Hematopoietic multipotent progenitor cell treated with erythropoietin and hydrocortisone succinate and interleukin-3 and kit ligand, for 8 days (in vitro differentiated cells): ENCODE results near the gene SPIN1.

Experiments
- DNase-seq: peaks from one replicate; pipeline ENCODE4 v3.0.0-alpha.2; 2015

SPIN1 gene

DNA sequence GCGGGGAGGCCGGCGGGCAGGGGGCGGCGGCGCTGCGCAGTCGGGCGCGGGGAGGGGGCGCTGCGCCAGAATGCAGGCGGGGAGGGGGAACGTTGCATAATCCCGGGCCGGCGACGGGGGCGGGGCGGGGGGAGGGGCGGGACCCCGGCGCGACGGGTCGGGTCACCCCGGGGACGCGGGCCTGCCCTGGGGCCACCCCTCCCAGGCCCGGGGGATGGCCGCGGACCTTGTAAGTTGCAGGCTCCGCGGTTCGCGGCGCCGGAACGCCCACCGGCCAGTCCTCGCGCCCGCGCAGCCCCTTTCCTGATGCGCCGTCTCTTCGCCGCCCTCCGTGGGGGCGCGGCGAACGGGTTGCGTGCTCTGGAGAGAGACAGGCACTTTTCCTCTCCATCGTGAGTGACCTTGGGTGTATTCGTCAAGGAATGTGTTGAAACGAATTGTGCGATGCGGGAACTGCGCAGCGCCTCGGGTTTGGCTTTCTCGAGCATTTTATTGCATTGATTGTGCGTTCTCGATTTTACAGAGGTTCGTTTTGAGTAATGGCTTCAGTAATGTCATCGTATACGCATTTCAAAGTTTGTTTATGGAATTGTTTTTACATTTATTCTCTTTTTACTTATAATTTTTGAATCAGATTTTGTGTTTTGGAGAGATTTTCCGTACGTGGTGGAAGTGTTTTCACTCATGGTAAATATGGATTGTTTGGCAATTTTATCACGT, 802 bp downstream of the SPIN1 start:
- peak; percentile 55 for DNase-seq

DNA sequence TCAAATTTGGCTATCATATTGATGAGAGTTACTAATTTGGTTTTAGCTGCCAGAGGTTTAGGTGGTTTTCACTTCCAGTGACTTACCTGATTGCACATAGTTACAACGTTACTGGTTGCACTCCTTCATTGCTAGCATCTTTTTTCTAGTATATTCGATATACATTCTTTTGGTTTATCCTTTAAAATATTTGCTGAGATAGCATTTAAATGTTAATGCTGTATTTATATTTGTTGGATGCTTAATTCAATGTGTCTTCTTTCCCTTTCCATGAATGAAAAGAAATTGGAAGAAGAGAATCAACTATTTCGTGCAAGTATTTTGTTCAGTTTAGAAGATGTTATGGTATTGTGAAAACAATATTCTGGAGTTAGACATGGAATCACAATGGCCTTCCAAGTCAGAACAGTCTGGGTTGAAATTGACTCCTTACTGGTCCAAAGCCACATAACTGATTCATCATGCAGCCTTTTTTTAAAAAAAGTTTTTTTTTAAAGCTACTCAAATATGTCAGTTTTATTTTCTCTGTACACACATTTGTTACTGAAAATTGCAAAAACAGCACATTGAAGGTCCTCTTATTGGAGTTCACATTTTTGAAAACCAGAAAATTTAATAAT, 2.2 kb downstream of the SPIN1 start:
- no peak for DNase-seq

DNA sequence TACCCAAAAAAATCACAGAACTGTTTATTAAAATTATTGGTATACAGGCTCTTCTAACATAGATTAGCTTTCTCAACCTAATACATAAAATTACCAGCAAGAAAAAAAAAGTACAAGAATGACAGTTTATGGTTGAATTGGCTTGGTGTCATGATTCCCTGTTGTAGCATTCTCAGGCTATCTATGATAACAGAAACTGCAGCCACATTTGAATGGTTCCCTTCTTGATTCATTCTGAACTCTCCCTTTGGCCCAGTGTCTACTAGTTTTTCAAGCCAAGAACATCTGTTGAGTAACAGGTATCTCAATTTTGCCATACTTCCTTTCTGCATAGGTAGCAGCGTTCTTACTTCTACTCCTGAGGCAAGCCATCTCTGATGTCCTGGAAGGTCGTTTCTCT, 3.0 kb downstream of the SPIN1 start:
- DNase-seq: peak; percentile 22

DNA sequence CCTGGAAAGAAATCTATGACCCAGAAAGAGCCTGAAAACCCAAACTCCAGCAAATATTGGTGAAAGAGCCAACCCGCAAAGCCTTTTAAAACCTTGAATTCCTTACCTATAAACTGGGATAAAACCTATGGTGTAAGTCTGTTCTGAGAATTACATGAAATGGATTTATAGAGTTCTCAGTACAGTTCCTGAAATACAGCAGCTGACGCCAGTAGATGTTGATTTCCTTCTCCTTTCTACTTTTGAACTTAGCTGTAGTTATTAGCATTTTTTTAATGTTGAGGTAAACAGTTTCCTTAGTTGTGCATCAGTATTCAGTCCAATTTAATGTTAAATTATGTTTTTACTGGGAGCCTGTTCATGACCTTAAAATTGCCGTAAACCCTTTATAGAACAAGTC, 3.7 kb downstream of the SPIN1 start:
- no peak for DNase-seq

- DNase-seq: no peak
Observed at GRCh38 chr9:88392549-88392948, 4.3 kb downstream of the SPIN1 start.

DNA sequence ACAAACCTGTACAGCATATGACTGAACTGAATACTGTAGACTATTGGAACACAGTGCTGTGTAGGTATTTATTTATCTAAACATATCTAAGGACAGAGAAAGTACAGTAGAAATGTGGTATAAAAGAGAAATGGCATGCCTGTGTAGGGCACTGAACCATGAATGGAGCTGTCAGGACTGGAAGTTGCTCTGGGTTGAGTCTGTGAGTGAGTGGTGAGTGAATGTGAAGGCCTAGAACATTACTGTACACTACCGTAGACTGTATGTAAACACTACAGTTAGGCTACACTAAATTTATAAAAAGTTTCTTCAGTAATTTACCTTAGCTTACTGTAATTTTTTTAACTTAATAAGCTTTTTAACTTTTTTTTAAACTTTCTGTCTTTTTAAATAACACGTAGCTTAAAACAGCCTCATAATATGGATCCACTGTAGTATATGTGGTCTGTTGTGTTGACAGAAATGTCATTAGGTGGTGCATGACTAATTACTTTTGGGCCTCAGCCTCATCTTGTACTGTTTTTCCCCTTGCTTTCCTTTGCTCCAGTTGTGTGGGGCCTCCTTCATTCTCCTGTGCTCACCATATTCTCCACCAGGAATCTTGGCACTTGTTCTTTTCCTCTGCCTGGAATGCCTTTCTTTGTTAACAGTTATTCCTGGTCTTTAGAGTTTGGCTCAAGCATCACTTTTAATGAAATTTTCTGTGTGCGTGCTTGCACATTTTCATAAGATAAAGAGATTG, 8.8 kb downstream of the SPIN1 start:
- DNase-seq: no peak

DNA sequence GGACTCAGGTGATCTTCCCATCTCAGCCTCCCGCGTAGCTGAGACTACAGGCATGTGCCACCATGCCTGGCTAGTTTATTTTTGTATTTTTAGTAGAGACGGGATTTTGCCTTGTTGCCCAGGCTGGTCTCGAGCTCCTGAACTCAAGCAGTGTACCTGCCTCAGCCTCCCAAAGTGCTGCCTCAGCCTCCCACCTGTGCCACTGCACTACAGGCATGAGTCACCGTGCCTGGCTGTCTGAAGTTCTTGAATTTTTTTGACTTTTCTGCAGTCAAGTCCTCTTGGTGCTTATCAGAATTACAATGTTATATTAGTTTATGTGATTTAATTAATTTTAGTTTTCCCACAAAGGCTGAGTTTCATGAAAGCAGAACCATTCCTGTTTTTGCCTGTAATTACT, 9.8 kb downstream of the SPIN1 start:
- no peak for DNase-seq

DNA sequence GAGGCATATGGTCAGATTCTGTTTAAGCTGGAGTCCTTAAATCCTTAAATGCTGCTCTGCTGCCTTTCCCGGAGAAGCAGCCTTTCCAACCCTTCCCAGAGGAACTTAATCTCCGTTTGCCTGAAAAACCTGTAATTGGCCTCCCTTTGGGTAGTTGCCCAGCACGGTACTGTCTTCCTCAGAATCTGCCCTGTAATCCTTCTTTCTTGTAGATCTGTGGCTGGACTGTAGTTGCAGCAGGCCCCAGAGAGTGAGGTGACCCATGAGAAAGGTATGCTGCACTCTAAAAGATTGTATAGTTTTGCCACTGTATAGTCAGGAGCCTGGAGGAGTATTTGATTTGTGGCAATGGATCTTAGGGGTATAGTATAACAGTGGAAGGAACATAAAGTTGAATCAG, 11.7 kb downstream of the SPIN1 start:
- no peak for DNase-seq

GRCh38 chr9:88403340-88403739, 15.1 kb downstream of the SPIN1 start:
- no peak for DNase-seq

DNA sequence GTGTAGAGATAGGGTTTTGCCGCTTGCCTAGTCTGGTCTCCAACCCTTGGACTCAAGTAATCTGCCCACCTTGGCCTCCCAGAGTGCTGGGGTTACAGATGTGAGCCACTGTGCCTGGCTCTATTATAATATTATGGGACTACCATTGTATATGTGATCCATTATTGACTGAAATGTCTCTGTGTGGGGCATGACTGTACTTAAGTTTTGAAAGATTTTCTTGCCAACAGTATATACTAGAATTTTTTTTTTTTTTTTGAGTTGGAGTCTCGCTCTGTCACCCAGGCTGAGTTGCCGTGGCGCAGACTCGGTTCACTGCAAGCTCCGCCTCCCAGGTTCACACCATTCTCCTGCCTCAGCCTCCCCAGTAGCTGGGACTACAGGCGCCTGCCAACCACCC, 17.8 kb downstream of the SPIN1 start:
- no peak for DNase-seq

GRCh38 chr9:88411471-88411870, 23.2 kb downstream of the SPIN1 start:
- no peak for DNase-seq

GRCh38 chr9:88414298-88414697, 26.1 kb downstream of the SPIN1 start:
- no peak for DNase-seq

GRCh38 chr9:88418025-88418424, 29.8 kb downstream of the SPIN1 start:
- no peak for DNase-seq

GRCh38 chr9:88418715-88419540, 30.7 kb downstream of the SPIN1 start:
- no peak for DNase-seq

GRCh38 chr9:88420227-88420626, 32.0 kb downstream of the SPIN1 start:
- DNase-seq: no peak

DNA sequence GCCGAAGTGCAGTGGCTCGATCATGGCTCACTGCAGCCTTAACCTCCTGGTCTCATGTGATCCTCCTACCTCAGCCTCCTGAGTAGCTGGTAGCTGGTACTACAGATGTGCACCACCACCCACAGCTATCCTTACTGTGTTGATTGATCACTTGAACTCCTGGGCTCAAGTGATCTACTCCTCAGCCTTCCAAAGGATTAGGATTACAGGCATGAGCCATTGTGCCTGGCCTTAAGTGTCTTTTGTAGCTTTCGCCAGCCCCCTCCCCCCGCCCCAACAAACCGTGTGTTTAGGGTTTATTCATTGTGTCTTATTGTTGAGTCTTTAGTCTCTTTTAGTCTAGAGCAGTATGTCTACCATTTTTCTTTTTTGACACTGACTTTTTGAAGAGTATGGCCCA, 33.1 kb downstream of the SPIN1 start:
- no peak for DNase-seq

DNA sequence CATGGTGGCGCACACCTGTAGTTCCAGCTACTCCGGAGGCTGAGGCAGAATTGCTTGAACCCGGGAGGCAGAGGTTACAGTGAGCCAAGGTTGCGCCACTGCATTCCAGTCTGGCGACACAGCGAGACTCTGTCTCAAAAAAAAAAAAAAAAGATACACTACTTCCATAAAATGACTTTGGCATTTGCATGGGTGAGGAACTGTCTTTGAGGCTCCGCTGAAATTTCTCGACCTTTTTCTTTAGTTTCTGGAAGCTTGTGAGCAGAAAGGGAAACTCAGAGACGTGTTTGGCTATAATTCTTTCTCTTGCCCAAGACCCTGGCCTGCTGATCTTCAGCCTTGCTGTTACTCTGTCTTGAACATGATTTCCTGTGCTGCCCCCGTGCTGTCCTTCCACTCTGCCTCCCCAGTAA, 37.3 kb downstream of the SPIN1 start:
- DNase-seq: no peak

GRCh38 chr9:88426651-88427050, 38.4 kb downstream of the SPIN1 start:
- no peak for DNase-seq

- no peak for DNase-seq
Observed at GRCh38 chr9:88429595-88430430, 41.6 kb downstream of the SPIN1 start.

- DNase-seq: peak; percentile 42
Observed at GRCh38 chr9:88433583-88434255, 45.5 kb downstream of the SPIN1 start.

DNA sequence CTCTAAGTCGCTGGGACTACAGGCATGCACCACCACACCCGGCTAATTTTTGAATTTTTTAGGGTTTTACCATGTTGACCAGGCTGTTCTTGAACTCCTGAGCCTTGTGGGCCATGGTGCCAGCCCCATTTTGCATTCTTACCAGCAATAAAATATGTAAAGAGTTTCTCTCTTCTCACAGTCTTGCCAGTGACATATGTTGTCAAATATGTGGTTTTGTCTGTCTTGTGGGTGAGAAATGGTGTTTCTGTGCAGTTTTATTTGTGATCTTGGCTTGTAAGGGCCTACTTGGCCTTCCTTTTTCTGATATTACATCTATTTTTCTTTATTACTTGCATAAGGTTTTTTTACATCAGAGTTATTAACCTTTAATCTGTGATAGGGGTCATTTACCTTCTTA, 47.1 kb downstream of the SPIN1 start:
- no peak for DNase-seq

DNA sequence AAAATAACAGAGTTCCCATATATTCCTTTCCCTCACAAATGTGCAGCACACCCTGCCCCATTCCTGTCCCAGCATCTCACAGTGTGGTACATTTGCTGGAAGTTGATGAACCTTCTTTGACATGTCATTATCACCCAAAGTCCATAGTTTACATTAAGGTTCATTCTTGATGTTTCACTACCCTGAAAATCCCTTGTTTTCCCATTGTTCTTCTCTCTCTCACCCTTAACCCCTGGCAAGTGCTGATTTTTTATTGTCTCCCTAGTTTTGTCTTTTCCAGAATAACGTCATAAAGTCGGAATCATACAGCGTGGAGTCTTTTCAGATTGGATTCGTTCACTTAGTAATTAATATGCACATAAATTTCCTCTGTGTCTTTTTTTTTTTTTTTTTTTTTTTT, 48.1 kb downstream of the SPIN1 start:
- DNase-seq: no peak
